Measurements from ENCODE around the gene IGF2R.

IGF2R gene

DNA sequence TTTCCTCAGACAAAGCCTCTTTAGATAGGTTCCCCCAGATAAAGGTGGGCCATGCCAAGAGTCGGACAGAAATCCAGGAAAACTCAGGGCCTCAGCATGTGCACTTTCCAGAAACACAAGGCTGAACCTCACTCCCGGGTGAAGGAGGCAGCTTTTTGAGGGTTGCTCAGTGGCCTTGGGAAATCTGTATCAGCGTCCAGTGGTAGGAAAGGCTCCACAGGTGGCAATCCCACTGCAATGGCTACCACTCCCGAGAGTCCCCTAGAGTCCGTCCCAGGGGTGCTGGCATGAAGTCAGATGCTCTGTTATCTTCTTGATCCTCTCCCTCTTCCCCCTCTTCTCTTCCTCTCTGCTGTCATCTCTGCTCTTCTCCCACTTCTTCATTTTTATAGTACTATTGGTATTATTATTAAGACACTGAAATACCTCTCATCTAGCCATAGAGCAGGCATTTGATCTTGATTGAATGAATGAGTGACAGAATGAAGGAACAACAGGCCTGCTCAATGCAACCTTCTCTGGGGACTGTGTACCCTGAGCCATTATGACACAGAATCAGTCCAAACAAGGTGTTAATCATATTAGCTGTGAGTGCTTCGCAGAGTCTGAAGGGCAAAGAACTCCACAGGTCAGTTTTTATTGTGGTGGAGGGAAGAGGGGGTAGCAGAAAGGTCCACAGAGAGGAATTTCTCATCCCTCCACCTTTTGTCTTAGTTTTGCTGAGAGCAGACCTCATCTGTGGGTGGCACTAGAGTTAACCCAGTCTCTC lies 166.1 kb downstream of the IGF2R start:
- no peak overlapping the region for H3K27ac ChIP-seq (ENCODE audit: low read length)
- no peaks in the 10 kb centered on the region for H3K9me2 ChIP-seq (replicated peaks; ENCODE audit: insufficient read depth, low read length)
- no peaks in the 10 kb centered on the region for H3K79me2 ChIP-seq (ENCODE audit: low read length)
- H3K9me3 ChIP-seq (replicated peaks; ENCODE audit: insufficient read depth, low read length): no peaks in the 10 kb centered on the region
- DNase-seq: no peak
- H3K4me3 ChIP-seq (ENCODE audit: low read length): no peak overlapping the region
- H2AFZ ChIP-seq (ENCODE audit: low read length): no peak overlapping the region
- no peak overlapping the region for H3K9ac ChIP-seq (ENCODE audit: low read length)
- no peaks in the 10 kb centered on the region for H3K27me3 ChIP-seq (replicated peaks; ENCODE audit: insufficient read depth, low read length)
- no peak overlapping the region for H3K4me2 ChIP-seq (ENCODE audit: low read depth, low read length)
- H3K4me1 ChIP-seq (ENCODE audit: low read length): no peaks in the 10 kb centered on the region
- H4K20me1 ChIP-seq (ENCODE audit: insufficient read depth, low read length): no peaks in the 10 kb centered on the region
- TF ChIP-seq, protein P1, sequence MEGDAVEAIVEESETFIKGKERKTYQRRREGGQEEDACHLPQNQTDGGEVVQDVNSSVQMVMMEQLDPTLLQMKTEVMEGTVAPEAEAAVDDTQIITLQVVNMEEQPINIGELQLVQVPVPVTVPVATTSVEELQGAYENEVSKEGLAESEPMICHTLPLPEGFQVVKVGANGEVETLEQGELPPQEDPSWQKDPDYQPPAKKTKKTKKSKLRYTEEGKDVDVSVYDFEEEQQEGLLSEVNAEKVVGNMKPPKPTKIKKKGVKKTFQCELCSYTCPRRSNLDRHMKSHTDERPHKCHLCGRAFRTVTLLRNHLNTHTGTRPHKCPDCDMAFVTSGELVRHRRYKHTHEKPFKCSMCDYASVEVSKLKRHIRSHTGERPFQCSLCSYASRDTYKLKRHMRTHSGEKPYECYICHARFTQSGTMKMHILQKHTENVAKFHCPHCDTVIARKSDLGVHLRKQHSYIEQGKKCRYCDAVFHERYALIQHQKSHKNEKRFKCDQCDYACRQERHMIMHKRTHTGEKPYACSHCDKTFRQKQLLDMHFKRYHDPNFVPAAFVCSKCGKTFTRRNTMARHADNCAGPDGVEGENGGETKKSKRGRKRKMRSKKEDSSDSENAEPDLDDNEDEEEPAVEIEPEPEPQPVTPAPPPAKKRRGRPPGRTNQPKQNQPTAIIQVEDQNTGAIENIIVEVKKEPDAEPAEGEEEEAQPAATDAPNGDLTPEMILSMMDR (IDR thresholded peaks at IDR 0.05; ENCODE audit: low read length): no peak
- no peak for TF ChIP-seq EZH2 (optimal IDR thresholded peaks at IDR 0.05; ENCODE audit: low read depth, low read length)
- TF ChIP-seq EZH2phosphoT487 (IDR thresholded peaks at IDR 0.05; ENCODE audit: low read length): no peak
- no peaks in the 10 kb centered on the region for H3K36me3 ChIP-seq (replicated peaks; ENCODE audit: insufficient read depth, low read length)
- H3F3A ChIP-seq (ENCODE audit: insufficient read depth, low read length): no peaks in the 10 kb centered on the region

DNA sequence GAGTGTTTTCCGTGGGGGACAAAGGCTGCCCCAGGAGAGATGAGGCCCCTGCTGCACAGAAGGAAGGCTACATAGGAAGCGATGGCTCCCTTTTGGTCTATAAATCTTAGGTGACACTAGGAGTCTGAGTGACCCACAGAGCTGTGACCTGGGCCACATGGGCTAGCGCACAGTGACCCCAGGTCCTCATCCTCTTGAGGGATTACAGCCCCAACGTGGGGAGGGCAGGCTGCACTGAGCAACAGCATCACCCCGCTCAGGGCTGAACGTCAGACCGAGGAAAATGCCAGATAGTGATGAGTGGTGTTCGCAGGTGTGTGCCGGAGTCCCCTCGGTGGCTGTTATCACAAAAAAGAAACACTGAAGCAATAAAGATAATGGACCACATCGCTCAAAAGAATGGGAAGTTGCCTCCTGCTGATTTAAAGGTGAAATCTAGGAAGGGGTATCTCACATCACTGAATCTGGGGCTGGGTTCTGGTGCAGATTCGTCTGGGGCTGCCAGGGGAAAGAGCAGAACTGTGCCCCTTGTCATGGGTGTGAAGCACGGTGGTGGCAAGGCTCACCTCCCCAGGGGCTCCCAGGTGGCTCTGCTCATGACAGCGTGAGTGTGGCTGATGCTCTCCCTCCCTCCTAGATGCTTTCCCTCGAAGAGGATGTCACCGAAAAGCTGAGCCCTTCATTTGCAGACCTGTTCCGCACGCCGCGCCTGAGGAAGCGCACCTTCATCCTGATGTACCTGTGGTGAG lies 167.2 kb downstream of the IGF2R start:
- Histone ChIP-seq H3K79me2 (ENCODE audit: low read length) (no peaks in the 10 kb centered on the region), H3K36me3 (replicated peaks; ENCODE audit: insufficient read depth, low read length) (no peaks in the 10 kb centered on the region), H3K9me3 (replicated peaks; ENCODE audit: insufficient read depth, low read length) (no peaks in the 10 kb centered on the region), H3K4me2 (ENCODE audit: low read depth, low read length) (no peak overlapping the region), H3K4me3 (ENCODE audit: low read length) (no peak overlapping the region), H3K4me1 (ENCODE audit: low read length) (no peaks in the 10 kb centered on the region), H3K9me2 (replicated peaks; ENCODE audit: insufficient read depth, low read length) (no peaks in the 10 kb centered on the region), H2AFZ (ENCODE audit: low read length) (no peak overlapping the region), H3K27ac (ENCODE audit: low read length) (no peak overlapping the region), H3F3A (ENCODE audit: insufficient read depth, low read length) (no peaks in the 10 kb centered on the region), H3K27me3 (replicated peaks; ENCODE audit: insufficient read depth, low read length) (no peaks in the 10 kb centered on the region), H3K9ac (ENCODE audit: low read length) (no peak overlapping the region), H4K20me1 (ENCODE audit: insufficient read depth, low read length) (no peaks in the 10 kb centered on the region)
- no peak for DNase-seq
- TF ChIP-seq EZH2phosphoT487 (IDR thresholded peaks at IDR 0.05; ENCODE audit: low read length): no peak

GRCh38 chr6:160137130-160137988 lies 168.5 kb downstream of the IGF2R start:
- no peak overlapping the region for H3K9ac ChIP-seq (ENCODE audit: low read length)
- no peaks in the 10 kb centered on the region for H3K27me3 ChIP-seq (replicated peaks; ENCODE audit: insufficient read depth, low read length)
- H3K79me2 ChIP-seq (ENCODE audit: low read length): no peaks in the 10 kb centered on the region
- H3F3A ChIP-seq (ENCODE audit: insufficient read depth, low read length): no peaks in the 10 kb centered on the region
- no peaks in the 10 kb centered on the region for H3K9me3 ChIP-seq (replicated peaks; ENCODE audit: insufficient read depth, low read length)
- H3K4me2 ChIP-seq (ENCODE audit: low read depth, low read length): no peak overlapping the region
- H2AFZ ChIP-seq (ENCODE audit: low read length): no peak overlapping the region
- H3K27ac ChIP-seq (ENCODE audit: low read length): no peak overlapping the region
- TF ChIP-seq EZH2 (optimal IDR thresholded peaks at IDR 0.05; ENCODE audit: low read depth, low read length): no peak
- no peak for TF ChIP-seq EZH2phosphoT487 (IDR thresholded peaks at IDR 0.05; ENCODE audit: low read length)
- TF ChIP-seq, protein P1 (IDR thresholded peaks at IDR 0.05; ENCODE audit: low read length): no peak
- H4K20me1 ChIP-seq (ENCODE audit: insufficient read depth, low read length): no peaks in the 10 kb centered on the region
- no peak for DNase-seq
- no peak overlapping the region for H3K4me3 ChIP-seq (ENCODE audit: low read length)
- H3K9me2 ChIP-seq (replicated peaks; ENCODE audit: insufficient read depth, low read length): no peaks in the 10 kb centered on the region
- no peaks in the 10 kb centered on the region for H3K36me3 ChIP-seq (replicated peaks; ENCODE audit: insufficient read depth, low read length)
- no peaks in the 10 kb centered on the region for H3K4me1 ChIP-seq (ENCODE audit: low read length)

Measured in MM.1S (cell line).